Measurements from ENCODE around the gene VSIG2. TPM values are rescaled to one million over a fixed set of nuclear protein-coding genes. Genes with fewer than 3 reads are reported as not detected.
A peak's percentile ranks its signal among the peaks of the same experiment; 100 is the strongest.

VSIG2 gene
- total RNA-seq, 1 experiment from 2014 or later: not detected

- CTCF ChIA-PET: interaction anchor here (0.7 to 1.0 kb wide), 4 partner anchors 24 to 1572 kb away, joined by 3 read pairs; partner anchors contain the start of gene NRGN
- no peaks in the 10 kb centered on the region for H3K27me3 Mint-ChIP-seq (ENCODE audit: unreplicated experiment)
- intact Hi-C loops (cut with micrococcal nuclease; ENCODE audit: unreplicated experiment): no loop called here
- no TSS peak for BruUV-seq (replicated peaks)
- no peaks in the 10 kb centered on the region for H3K4me1 Mint-ChIP-seq (ENCODE audit: low read depth, unreplicated experiment)
- H3K4me3 Mint-ChIP-seq (ENCODE audit: low read depth, unreplicated experiment): no peak overlapping the region
- no peaks in the 10 kb centered on the region for H3K9me3 Mint-ChIP-seq (ENCODE audit: low read depth, unreplicated experiment)
- no peak overlapping the region for H3K27ac Mint-ChIP-seq (ENCODE audit: unreplicated experiment)
- H3K36me3 Mint-ChIP-seq (ENCODE audit: insufficient read depth, unreplicated experiment): no peaks in the 10 kb centered on the region
- no peak for TF ChIP-seq CTCF (IDR thresholded peaks at IDR 0.05; ENCODE audit: unreplicated experiment)
- DNase-seq: no peak
These were observed 18.0 kb upstream of the VSIG2 start for GRCh38 chr11:124769806-124770774.

GRCh38 chr11:124768914-124769313 is 16.9 kb upstream of the VSIG2 start:
- intact Hi-C loops (cut with micrococcal nuclease; ENCODE audit: unreplicated experiment): no loop called here
- no peak overlapping the region for H3K27ac Mint-ChIP-seq (ENCODE audit: unreplicated experiment)
- H3K27me3 Mint-ChIP-seq (ENCODE audit: unreplicated experiment): no peaks in the 10 kb centered on the region
- H3K9me3 Mint-ChIP-seq (ENCODE audit: low read depth, unreplicated experiment): no peaks in the 10 kb centered on the region
- no peak for DNase-seq
- no peak for TF ChIP-seq CTCF (IDR thresholded peaks at IDR 0.05; ENCODE audit: unreplicated experiment)
- CTCF ChIA-PET: interaction anchor here (0.8 kb wide), 1 partner anchor 25 kb away, joined by 4 read pairs; no protein-coding TSS in a partner anchor
- H3K4me3 Mint-ChIP-seq (ENCODE audit: low read depth, unreplicated experiment): no peak overlapping the region
- peaks cover 2% of the 10 kb centered on the region for H3K4me1 Mint-ChIP-seq (ENCODE audit: low read depth, unreplicated experiment)
- no peaks in the 10 kb centered on the region for H3K36me3 Mint-ChIP-seq (ENCODE audit: insufficient read depth, unreplicated experiment)
- BruUV-seq (replicated peaks): no TSS peak

- TF ChIP-seq CTCF (IDR thresholded peaks at IDR 0.05; ENCODE audit: unreplicated experiment): no peak
- Mint-ChIP-seq H3K4me1 (ENCODE audit: low read depth, unreplicated experiment) (peaks cover 8% of the 10 kb centered on the region), H3K4me3 (ENCODE audit: low read depth, unreplicated experiment) (no peak overlapping the region), H3K9me3 (ENCODE audit: low read depth, unreplicated experiment) (no peaks in the 10 kb centered on the region), H3K36me3 (ENCODE audit: insufficient read depth, unreplicated experiment) (peaks cover 12% of the 10 kb centered on the region), H3K27ac (ENCODE audit: unreplicated experiment) (no peak overlapping the region), H3K27me3 (ENCODE audit: unreplicated experiment) (no peaks in the 10 kb centered on the region)
- CTCF ChIA-PET: interaction anchor here (0.6 to 1.0 kb wide), 2 partner anchors 17 to 18 kb away, joined by 3 read pairs; no protein-coding TSS in a partner anchor
- DNase-seq: no peak
- intact Hi-C loops (cut with micrococcal nuclease; ENCODE audit: unreplicated experiment): no loop called here
- BruUV-seq (replicated peaks): no TSS peak
These were observed 14.1 kb upstream of the VSIG2 start for GRCh38 chr11:124766156-124766555.

GRCh38 chr11:124763156-124763947 is 11.3 kb upstream of the VSIG2 start:
- no TSS peak for BruUV-seq (replicated peaks)
- Mint-ChIP-seq H3K9me3 (ENCODE audit: low read depth, unreplicated experiment) (no peaks in the 10 kb centered on the region), H3K4me1 (ENCODE audit: low read depth, unreplicated experiment) (peaks cover 8% of the 10 kb centered on the region), H3K27ac (ENCODE audit: unreplicated experiment) (no peak overlapping the region), H3K36me3 (ENCODE audit: insufficient read depth, unreplicated experiment) (peaks cover 15% of the 10 kb centered on the region), H3K4me3 (ENCODE audit: low read depth, unreplicated experiment) (peak overlapping the region; percentile 72), H3K27me3 (ENCODE audit: unreplicated experiment) (no peaks in the 10 kb centered on the region)
- CTCF ChIA-PET: interaction anchor here (0.6 to 3.0 kb wide), 6 partner anchors 17 to 94 kb away, joined by 3 to 16 read pairs (median 7); partner anchors contain the start of gene MSANTD2
- peak; percentile 80 for DNase-seq
- TF ChIP-seq CTCF (IDR thresholded peaks at IDR 0.05; ENCODE audit: unreplicated experiment): peak; percentile 68
- intact Hi-C loops (cut with micrococcal nuclease; ENCODE audit: unreplicated experiment): loop anchor here (1.0 to 5.0 kb wide), 3 partner anchors 17 to 94 kb away; no protein-coding TSS in a partner anchor
